Hematopoietic multipotent progenitor cell treated with erythropoietin and hydrocortisone succinate and interleukin-3 and kit ligand, for 8 days (in vitro differentiated cells): Measurements from ENCODE around the gene HSPA13.
"Not testable (repeated sequence)": the region's sequence is repeated elsewhere in the genome, so short reads cannot be mapped to it uniquely, and the experiment has no call there.

ENCODE experiments used
- DNase-seq: peaks from one replicate; pipeline ENCODE4 v3.0.0-alpha.2; 2015

HSPA13 gene, protein sequence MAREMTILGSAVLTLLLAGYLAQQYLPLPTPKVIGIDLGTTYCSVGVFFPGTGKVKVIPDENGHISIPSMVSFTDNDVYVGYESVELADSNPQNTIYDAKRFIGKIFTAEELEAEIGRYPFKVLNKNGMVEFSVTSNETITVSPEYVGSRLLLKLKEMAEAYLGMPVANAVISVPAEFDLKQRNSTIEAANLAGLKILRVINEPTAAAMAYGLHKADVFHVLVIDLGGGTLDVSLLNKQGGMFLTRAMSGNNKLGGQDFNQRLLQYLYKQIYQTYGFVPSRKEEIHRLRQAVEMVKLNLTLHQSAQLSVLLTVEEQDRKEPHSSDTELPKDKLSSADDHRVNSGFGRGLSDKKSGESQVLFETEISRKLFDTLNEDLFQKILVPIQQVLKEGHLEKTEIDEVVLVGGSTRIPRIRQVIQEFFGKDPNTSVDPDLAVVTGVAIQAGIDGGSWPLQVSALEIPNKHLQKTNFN

DNA sequence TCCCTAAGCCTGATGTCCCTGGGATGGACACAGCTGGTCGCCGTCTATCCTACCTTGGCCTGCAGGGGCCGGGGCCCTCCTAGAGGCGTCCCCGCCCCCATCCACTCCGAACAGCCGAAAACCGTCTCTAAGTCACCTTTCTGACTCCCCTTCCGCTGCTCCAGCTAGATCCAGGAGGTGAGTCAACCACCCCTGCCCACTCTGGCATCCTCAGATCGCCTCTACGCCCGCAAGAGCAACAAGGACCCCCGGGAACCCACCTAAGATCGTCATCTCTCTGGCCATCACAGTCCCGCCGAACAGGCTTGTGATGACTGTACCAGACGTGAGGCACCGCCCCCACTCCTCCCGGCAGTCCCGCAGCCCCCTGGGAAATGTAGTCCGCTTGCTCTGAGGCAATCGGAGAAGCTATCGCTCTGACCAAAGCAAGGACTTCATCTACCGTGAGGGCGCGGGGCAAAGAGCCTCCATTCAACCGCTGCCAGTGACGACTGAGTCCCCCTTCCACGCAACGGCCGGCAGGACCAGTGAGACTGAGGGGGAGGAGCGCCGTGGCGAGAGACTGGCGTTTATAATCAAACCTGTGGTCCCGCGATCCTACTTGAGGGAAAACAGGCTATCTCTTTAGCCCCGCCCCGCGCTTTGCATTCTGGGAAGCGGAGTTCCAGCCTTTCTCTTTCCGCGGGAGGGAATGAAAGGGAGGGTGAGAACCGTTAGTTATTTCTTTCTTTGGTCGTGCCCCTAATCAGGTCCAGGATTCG, at the start of gene HSPA13:
Gene HSPA13 (minus strand): TSS at position 312 of the 761 bp plus-strand sequence. CDS start 27 bp downstream, at position 285.
- peak; percentile 100 for DNase-seq

DNA sequence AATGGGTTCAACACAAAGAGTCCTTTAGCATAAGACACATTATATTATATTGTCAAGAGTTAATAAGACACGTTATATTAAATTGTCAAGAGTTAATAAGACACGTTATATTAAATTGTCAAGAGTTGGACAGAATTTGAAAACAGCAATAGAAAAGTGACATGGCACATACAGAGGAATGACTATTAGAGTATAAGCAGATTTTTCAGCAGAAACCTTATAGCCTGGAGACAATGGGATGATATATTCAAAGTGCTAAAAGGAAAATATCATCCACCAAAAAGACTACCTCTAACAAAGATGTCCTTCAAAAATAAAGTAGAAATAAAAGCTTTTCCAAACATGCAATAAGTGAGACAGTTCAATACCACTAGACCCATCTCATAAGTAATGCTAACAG, 36.0 kb upstream of the HSPA13 start:
- no peak for DNase-seq

DNA sequence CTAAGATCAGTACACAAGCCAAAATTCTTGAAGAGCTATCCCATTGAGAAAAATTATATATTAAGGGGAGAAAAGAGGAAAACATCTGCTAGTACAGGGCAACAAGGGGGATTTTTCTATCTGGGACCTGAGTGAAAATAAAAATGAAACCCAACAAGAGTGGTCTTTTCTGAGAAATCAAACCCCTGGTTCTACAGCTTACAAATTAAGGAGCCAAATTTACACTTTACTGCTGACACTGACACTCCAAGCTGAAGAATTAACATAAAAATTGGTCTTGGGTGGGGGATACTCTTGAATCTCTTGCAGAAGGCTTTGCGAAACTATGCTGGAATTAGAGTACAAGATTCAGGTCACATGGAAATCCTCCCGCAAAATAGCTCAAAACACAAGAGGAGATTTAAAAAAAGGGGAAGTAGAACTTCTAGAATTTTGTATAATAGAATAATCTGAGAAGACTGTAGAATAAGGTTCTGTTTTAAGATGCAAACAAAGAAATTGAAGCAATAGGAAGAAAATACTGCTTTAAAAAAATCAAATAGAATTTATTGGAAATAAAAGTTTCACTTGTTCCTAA, 32.1 kb upstream of the HSPA13 start:
- DNase-seq: no peak

DNA sequence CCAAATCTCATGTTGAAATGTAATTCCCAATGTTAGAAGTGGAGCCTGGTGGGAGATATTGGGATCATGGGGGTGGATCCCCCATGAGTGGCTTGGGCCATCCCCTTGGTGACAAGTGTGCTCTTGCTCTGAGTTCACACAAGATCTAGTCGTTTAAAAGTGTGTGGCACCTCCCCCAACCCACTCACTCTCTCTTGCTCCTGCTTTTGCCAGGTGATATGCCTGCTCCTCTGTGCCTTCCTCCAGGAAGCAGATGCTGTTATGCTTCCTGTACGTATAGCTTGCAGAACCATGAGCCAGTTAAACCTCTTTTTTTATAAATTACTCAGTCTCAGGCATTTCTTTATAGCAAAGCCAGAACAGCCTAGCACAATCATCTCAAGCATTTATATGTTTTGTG, 23.0 kb upstream of the HSPA13 start:
- no peak for DNase-seq

DNA sequence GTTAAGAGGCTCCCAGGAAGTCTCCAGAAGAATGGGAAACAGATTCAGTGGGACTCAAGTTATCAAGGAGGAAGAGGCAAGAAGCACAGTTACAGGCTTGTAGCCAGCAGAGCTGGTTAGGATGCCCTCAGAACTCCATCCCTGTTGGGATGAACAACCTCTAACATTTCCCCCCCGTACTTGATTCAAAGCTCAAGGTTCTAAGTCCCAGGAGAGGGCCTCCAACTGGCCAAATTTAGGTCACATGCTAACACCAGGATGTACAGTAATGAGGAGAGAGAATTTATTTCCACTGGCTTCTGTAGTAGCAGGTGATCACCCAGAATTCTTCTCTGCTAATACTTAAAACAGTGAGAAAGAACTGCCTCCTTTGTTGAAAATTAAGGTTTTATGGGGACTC, 22.3 kb upstream of the HSPA13 start:
- no peak for DNase-seq

DNA sequence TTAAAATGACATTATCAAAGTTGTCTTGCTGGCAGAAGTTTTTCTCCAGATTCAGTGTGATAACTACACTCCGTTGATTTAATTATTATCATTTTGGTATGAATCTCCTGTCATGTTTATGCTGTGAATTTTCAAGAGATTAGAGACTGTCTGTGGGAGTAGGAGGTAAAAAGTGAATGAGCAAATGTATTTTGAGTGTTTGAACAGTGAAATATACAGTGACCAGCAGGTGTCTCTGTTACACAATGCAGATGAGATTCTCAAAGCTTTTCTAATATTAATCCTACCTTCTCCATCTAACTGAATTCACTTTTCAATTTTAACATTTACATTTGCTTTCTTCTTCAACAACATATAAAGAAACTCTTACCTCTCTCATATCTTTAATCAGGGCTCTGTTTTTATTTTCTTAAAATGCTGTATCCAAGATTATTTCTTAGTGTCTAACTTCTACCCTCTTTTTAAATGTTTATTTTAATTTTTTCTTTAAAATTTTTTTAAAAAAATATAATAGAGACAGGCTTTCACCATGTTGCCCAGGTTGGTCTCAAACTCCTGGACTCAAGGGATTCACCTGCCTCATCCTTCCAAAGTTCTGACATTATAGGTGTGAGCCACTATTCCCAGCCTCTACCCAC, 20.9 kb upstream of the HSPA13 start:
- peak; percentile 69 for DNase-seq

DNA sequence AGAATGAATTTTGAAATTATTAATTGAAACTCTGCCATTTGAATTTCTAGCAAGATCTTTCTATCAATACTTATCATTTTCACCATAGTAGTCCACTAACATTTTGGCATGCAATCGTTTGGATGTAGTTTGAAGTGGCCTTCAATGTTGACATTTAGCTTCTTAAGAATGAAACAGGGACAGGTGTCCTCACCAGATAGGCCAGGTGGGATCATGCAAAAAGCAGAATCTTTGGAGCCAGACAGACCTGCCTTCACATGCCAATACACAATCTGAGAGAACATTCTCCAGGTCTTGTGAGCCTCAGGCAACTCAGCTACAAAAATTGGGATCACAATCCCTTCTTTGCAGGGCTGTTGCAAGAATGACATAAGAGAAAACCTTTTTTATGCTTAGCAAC, 18.3 kb upstream of the HSPA13 start:
- DNase-seq: no peak

DNA sequence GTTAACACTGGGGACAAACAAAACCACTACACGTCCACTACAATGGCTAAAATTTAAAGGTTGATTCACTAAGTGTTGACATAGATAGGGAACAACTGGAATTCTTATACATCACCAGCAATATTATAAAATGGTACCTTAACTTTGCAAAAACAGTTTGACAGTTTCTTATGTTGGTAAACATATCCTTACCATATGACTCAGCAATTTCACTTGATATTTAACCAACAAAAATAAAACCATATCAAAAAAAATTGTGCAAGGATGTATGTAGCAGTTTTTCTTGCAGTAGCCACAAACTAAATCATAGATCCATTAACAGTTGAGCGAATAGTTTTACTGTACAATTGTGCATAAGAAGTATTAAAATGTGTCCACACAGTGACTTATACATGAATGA, 5.3 kb upstream of the HSPA13 start:
- no peak for DNase-seq

DNA sequence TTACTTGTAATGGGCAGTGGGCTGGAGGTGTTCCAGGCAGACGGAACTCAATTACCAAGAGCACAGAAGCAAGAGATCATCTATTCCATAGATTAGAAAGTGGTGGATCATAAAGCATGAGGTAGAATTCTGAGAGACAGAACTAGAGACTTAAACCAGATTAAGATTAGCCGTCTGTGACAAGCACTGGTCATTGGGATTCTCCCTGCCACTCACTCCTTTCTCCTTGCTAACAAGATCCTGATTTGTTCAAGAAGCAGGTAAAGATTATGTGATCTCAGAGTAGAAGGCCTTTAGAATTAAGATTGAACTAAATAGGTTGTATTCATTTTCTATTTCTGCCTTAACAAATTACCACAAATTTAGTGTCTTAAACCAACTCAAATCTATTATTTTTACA, 1.5 kb upstream of the HSPA13 start:
- no peak for DNase-seq

DNA sequence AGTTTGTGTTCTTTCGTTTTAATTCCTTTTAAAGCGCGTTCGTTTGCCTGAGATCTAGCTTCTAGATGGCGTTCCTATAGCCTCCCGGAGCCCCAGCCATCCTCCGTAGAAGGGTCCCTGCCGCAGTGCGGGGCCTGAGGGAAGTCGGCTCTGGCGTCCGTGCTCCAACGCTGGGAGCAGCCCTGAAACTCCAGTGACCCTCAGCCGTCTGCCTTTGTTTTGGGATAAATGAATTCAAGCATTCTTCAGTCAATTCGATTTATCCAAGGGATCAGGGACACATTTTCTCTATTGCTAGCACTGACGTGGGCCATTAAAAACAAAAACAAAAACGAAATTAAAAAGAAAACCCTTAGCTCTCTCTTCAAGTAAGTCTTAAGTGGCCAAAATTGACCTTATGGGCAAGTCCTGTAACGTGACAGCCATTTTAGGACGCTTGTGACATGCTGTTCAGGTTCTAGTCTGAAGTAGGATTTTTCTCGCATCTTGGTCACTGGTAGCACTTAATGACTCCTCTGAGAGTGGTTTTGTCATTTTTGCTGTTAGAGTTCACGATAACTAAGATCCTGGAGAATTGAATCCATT, 742 bp upstream of the HSPA13 start:
- DNase-seq: peak; percentile 69

DNA sequence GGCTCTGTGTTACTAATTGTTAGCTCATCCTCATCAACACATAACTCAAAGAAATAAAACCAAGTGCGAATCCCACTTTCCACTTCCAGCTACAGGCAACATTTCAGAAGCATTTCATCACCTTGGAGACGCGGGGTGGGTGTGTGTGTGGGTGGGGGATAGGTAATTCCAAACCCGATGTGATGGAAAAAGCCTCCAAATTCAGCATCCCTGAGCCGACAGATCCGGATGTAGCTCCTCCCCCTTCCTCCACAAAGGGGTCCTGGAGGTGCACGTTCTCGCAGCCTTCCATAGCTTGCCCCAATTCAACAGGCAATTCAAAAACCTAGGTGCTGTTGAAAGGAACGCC, 486 bp downstream of the HSPA13 start:
- peak; percentile 31 for DNase-seq

DNA sequence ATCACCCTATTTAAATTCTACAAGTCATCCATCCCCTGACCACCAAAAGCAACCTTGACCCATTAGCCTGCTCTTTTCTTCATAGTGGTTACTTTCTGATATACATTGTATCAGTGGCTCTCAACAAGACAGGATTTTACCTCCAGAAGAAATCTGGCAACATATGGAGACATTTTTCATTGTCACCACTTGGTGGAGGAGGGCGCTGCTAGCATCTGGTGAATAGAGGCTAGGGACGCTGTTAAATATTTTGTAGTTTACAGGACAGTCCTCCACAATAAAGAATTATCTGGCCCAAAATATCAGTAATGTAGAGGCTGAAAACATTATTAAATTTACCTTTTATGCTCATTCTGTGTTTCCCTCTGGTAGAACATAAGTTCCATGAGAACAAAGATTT, 6.1 kb downstream of the HSPA13 start:
- no peak for DNase-seq

DNA sequence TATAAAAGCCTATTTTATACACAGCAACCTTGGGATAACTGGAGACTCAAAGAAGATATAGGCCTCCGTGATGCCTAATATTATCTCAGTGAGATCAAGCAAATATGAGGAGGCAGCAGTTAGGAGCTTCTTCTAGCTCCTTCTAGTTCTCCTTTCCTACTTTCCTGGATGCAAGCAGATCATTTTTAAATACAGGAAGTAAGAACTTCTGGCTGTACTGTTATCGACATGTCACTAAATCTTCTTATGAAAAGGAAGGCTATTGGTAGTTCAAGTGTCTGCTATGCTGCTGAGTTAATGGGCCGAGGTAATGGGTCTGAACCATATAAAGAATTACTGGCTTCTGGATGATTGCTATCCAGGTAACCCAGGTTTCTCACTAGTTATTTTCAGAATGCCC, 15.9 kb downstream of the HSPA13 start:
- DNase-seq: no peak

DNA sequence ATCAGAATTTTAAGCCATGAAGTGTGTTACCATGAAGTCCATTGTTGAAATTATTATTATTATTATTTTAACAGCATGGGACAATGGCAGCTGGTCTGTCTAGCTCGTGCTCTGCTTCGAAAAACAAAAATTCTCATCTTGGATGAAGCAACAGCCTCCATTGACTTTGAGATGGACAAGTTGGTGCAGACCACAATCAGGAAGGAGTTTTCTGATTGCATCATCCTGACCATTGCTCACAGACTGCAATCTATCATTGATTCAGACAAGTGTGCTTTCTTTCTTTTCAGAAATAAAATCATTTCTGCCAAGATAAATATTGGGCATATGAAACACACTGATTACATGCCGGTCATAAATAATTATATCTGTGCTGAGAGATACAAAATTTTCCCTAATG, 21.0 kb downstream of the HSPA13 start:
- no peak for DNase-seq

DNA sequence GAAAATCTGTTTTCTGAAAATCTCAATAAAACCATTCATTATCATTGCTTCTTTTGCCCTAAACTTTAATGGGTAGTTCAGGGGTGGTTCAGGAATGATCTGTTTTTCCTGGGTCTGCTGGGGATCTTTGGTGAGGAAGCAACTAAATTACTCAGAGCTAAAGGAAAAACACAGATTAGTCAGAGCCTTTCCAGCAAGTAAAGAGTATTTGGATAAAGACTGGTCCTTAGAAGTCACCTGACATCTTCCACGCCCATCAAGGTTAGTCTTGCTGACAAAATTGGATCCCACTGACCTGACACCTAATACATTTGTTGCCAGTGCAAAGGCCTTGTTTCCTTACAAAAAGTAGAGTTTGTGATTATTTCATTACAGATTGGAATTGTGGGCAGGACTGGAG, 24.2 kb downstream of the HSPA13 start:
- no peak for DNase-seq

DNA sequence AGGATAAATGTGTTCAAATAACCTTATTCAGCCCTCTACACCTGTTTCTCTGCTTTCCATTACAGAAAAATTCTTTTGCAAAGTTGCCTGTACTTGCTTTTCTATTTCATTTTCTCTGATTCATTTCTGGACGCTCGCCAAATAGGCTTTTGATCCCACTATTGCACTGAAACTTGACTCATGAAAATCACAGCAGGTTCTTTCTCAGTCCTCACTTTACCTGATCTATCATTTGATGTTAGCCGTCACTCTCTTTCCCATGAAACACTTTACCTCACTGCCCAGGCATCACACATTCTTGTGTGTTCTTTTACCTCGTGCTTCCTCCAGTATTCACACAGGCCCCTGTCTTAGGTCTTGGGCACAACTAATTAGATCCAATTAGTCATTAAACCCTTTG, 26.2 kb downstream of the HSPA13 start:
- no peak for DNase-seq

DNA sequence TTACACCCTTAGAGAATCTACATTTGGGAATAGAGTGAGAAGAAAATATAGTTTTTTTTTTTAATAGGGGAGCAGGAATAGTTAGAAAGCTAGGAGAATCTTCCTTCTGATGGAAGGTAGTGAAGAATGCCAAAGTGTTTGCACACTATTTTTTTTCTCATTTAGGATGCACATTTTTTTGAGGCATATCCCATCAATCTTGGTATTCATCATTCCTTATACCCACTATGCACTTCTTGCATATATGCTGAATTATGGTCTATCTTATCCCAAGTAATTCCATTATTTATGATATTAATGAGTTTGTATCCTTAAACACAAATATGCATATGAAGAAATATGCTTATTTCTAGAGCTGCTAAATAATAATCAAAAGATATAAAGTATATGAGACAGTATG, 28.4 kb downstream of the HSPA13 start:
- no peak for DNase-seq

DNA sequence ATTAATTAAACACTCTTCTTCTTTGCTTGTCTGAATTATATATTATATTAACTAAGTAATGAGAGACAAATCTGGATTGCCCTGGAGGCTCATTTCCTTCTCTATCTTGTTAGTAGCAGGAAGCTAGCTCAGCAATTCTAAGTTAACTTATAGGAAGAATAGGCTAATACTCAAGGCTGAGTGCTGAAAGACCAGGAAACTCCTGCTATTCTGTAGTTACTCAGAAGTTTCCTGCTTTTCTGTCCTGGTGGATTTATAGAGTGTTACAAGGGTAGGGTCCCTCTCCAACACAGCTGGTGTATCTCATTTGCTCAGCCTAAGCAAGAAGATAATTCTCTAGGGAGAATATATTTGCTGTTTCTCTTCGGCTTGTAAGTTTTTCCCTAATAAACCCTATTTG, 29.2 kb downstream of the HSPA13 start:
- DNase-seq: no peak

DNA sequence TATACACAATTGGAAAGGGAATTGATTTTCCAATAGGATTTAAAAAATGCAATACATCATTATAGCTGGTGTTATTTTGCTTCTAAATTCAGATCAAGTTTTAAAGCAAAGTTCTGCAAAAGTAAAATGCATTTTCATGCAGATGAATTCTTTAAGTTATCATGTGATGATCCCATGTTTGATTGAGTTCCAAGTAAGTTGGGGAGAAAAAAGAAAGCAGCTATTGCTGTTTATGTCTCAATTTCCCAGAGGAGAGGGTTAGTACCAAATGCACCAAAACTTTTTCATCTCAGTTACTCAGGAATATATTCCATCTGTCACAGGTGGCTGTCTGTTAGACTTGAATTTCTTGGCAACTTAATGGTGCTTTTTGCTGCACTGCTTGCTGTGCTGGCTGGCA, 29.7 kb downstream of the HSPA13 start:
- no peak for DNase-seq

DNA sequence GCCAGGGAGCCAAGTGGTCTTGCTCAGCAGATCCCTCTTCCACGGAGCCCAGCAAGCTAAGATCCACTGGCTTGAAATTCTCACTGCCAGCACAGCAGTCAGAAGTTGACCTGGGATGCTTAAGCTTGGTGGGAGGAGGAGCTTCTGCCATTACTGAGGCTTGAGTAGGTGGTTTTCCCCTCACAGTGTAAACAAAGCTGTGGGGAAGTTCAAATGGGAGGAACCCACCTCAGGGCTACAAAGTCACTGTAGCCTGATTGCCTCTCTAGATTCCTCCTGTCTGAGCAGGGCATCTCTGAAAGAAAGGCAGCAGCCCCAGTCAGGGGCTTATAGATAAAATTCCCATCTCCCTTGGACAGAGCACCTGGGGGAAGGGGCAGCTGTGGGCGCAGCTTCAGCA, 55.6 kb downstream of the HSPA13 start:
- DNase-seq: not testable (repeated sequence)

DNA sequence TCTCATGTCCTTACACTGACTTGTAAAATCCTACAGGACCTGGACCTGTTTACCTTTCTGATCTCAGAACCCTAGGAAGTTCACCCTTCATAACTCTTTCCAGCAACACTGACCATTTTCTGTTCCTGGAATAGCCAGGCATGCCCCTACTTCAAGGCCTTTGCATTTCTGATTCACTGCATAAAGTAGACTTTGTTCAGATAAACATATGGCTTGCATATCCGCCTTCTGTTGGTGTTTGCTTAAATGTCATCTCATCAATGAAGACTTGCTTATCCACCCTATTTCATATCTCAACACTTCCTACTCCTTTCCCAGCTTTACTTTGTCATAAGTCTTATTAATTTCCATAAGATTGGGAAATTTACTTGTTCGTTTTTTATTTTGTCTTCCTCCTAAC, 57.4 kb downstream of the HSPA13 start:
- DNase-seq: no peak
